KBM-7 (cell line): ENCODE data around the gene ZSCAN16.
"Not testable (repeated sequence)": the region's sequence is repeated elsewhere in the genome, so short reads cannot be mapped to it uniquely, and the experiment has no call there.

Experiments
- DNase-seq: peaks from one replicate; pipeline ENCODE4 v3.0.0-alpha.2; 2015
- in situ Hi-C: fragments of 300-500 bp; cut with MboI; formaldehyde crosslinking; loops from 2 replicates; pipeline ENCODE4 v1.14.3; 2020; ENCODE audit warnings: low sequenced_read_pairs, low pct_unique_long_range_greater_than_20kb, mixed read lengths

The ZSCAN16 gene

GRCh38 chr6:28122283-28122682, 2.1 kb upstream of the ZSCAN16 start:
- DNase-seq, in situ Hi-C loops: not testable (repeated sequence)

GRCh38 chr6:28124971-28125353, 553 bp downstream of the ZSCAN16 start:
- no peak for DNase-seq
- in situ Hi-C loops: loop anchor here (25.0 kb wide), 1 partner anchor 237 kb away; no protein-coding TSS in a partner anchor

- in situ Hi-C loops: loop anchor here (25.0 kb wide), 1 partner anchor 237 kb away; no protein-coding TSS in a partner anchor
- no peak for DNase-seq
These were observed 992 bp downstream of the ZSCAN16 start for GRCh38 chr6:28125401-28125800.

GRCh38 chr6:28134015-28134414, 9.6 kb downstream of the ZSCAN16 start:
- DNase-seq: peak; percentile 65
- in situ Hi-C loops: loop anchor here (25.0 kb wide), 1 partner anchor 228 kb away; no protein-coding TSS in a partner anchor

- DNase-seq: no peak
- in situ Hi-C loops: loop anchor here (25.0 kb wide), 1 partner anchor 228 kb away; no protein-coding TSS in a partner anchor
These were observed 10.3 kb downstream of the ZSCAN16 start for GRCh38 chr6:28134716-28135115.

GRCh38 chr6:28135393-28135792, 11.0 kb downstream of the ZSCAN16 start:
- in situ Hi-C loops: loop anchor here (25.0 kb wide), 1 partner anchor 227 kb away; no protein-coding TSS in a partner anchor
- DNase-seq: peak; percentile 47

GRCh38 chr6:28136585-28137504, 12.4 kb downstream of the ZSCAN16 start:
- in situ Hi-C loops: loop anchor here (25.0 kb wide), 1 partner anchor 225 kb away; no protein-coding TSS in a partner anchor
- peak; percentile 89 for DNase-seq

- in situ Hi-C loops: loop anchor here (25.0 kb wide), 1 partner anchor 225 kb away; no protein-coding TSS in a partner anchor
- peak; percentile 82 for DNase-seq
These were observed 13.1 kb downstream of the ZSCAN16 start for GRCh38 chr6:28137505-28137981.

GRCh38 chr6:28139860-28140543, 15.6 kb downstream of the ZSCAN16 start:
- in situ Hi-C loops: loop anchor here (25.0 kb wide), 1 partner anchor 222 kb away; no protein-coding TSS in a partner anchor
- DNase-seq: no peak

- DNase-seq: no peak
- in situ Hi-C loops: loop anchor here (25.0 kb wide), 1 partner anchor 222 kb away; no protein-coding TSS in a partner anchor
These were observed 16.2 kb downstream of the ZSCAN16 start for GRCh38 chr6:28140616-28141015.

GRCh38 chr6:28141500-28142329, 17.3 kb downstream of the ZSCAN16 start, which contains the start of gene ZKSCAN8:
Gene ZKSCAN8 (plus strand): TSS chr6:28141883. CDS start chr6:28148408, 6,525 bp downstream.
- DNase-seq: peak; percentile 89
- in situ Hi-C loops: loop anchor here (25.0 kb wide), 1 partner anchor 221 kb away; no protein-coding TSS in a partner anchor

GRCh38 chr6:28142446-28142845, 18.0 kb downstream of the ZSCAN16 start:
- in situ Hi-C loops: loop anchor here (25.0 kb wide), 1 partner anchor 220 kb away; no protein-coding TSS in a partner anchor
- no peak for DNase-seq

- no peak for DNase-seq
- in situ Hi-C loops: loop anchor here (25.0 kb wide), 1 partner anchor 217 kb away; no protein-coding TSS in a partner anchor
These were observed 20.8 kb downstream of the ZSCAN16 start for GRCh38 chr6:28145231-28145630.

- no peak for DNase-seq
- in situ Hi-C loops: no loop called here
These were observed 28.1 kb downstream of the ZSCAN16 start for GRCh38 chr6:28152531-28152930.

GRCh38 chr6:28153546-28153945, 29.1 kb downstream of the ZSCAN16 start:
- DNase-seq: no peak
- in situ Hi-C loops: no loop called here

GRCh38 chr6:28154357-28154756, 29.9 kb downstream of the ZSCAN16 start:
- no peak for DNase-seq
- in situ Hi-C loops: no loop called here

GRCh38 chr6:28158318-28158717, 33.9 kb downstream of the ZSCAN16 start:
- in situ Hi-C loops: no loop called here

GRCh38 chr6:28159029-28159607, 34.7 kb downstream of the ZSCAN16 start:
- in situ Hi-C loops: no loop called here
- no peak for DNase-seq

More at GRCh38 chr6:28158318-28158717, 33.9 kb downstream of the ZSCAN16 start:
- no peak for DNase-seq
